ENCODE measurements around the gene ERG28. TPM values are rescaled to one million over a fixed set of nuclear protein-coding genes. Genes with fewer than 3 reads are reported as not detected.

The ERG28 gene
- total and polyA plus RNA-seq, 2 donors (not counting 3 experiments of a cell fraction or from before 2014, with no cell fraction given) = 31.9 to 46.0 TPM

DNA sequence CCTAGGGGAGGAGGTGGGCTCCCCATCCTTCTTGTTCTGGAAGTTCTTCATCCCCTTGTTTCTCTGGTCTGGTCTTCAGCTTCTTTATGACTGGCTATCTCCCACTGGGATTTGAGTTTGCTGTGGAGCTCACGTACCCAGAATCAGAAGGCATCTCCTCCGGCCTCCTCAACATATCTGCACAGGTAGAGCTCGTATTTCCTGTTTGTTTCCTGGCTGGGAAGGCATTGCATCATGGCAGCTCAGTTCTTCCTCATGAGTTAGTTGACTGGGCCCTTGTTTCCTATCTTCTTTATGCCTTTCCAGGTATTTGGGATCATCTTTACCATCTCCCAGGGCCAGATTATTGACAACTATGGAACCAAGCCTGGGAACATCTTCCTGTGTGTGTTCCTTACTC lies 19.8 kb downstream of the ERG28 start:
- no peak for FAIRE-seq
- Histone ChIP-seq H3K9me3 (replicated peaks; ENCODE audit: control insufficient read depth, insufficient read depth, low read length) (no peaks in the 10 kb centered on the region), H3K27me3 (ENCODE audit: control insufficient read depth in 2 of 2, insufficient read depth in 2 of 2, low read length in 2 of 2) (no peaks in the 10 kb centered on the region), H3K27ac (ENCODE audit: insufficient read depth, low read depth, low read length) (no peak overlapping the region), H4K20me1 (replicated peaks; ENCODE audit: control insufficient read depth, extremely low read depth, insufficient read depth, low read length) (no peaks in the 10 kb centered on the region), H3K4me1 (ENCODE audit: control insufficient read depth, extremely low read depth, insufficient read depth, low read length) (peaks cover 1% of the 10 kb centered on the region), H3K4me2 (ENCODE audit: insufficient read depth, low read length) (no peak overlapping the region), H3K9ac (replicated peaks; ENCODE audit: extremely low read depth, insufficient read depth, low read length) (no peak overlapping the region), H3K79me2 (ENCODE audit: control insufficient read depth, insufficient read depth, low read length) (no peaks in the 10 kb centered on the region), H3K4me3 (replicated peaks in 1 of 3; ENCODE audit: insufficient read depth in 1 of 3, low read depth in 1 of 3, low read length in 3 of 3) (no peak overlapping the region), H2AFZ (ENCODE audit: low read depth, low read length) (no peak overlapping the region), H3K36me3 (ENCODE audit: control insufficient read depth in 2 of 2, extremely low read depth in 1 of 2, insufficient read depth in 2 of 2, low read length in 2 of 2) (no peaks in the 10 kb centered on the region), H3K9me1 (replicated peaks; ENCODE audit: control insufficient read depth, extremely low read depth, insufficient read depth, low read length) (no peaks in the 10 kb centered on the region)
- intact Hi-C loops (cut with micrococcal nuclease) (no loop called here), dilution Hi-C loops (cut with MboI; ENCODE audit: extremely low pct_ligation_motif_present, low sequenced_read_pairs) (no loop called here)
- no peak for DNase-seq (ENCODE audit: low read depth, low spot score)
- no TSS peak for BruUV-seq (replicated peaks)
- ChIA-PET CTCF (interaction anchor here (1.0 to 1.6 kb wide), 3 partner anchors 14 to 63 kb away, joined by 3 to 7 read pairs (median 6); no protein-coding TSS in a partner anchor), POLR2A (no interaction called here)
- TF ChIP-seq MAX (IDR thresholded peaks at IDR 0.05; ENCODE audit: insufficient read depth, insufficient read length) (no peak), MYC (IDR thresholded peaks at IDR 0.05; ENCODE audit: low read depth, low read length) (no peak), GATA2 (IDR thresholded peaks at IDR 0.05; ENCODE audit: insufficient read depth, insufficient read length, low read depth, low read length) (no peak), POLR2AphosphoS5 (IDR thresholded peaks at IDR 0.05; ENCODE audit: insufficient read depth, low read depth, low read length) (no peak)
- TF ChIP-seq, protein P1, sequence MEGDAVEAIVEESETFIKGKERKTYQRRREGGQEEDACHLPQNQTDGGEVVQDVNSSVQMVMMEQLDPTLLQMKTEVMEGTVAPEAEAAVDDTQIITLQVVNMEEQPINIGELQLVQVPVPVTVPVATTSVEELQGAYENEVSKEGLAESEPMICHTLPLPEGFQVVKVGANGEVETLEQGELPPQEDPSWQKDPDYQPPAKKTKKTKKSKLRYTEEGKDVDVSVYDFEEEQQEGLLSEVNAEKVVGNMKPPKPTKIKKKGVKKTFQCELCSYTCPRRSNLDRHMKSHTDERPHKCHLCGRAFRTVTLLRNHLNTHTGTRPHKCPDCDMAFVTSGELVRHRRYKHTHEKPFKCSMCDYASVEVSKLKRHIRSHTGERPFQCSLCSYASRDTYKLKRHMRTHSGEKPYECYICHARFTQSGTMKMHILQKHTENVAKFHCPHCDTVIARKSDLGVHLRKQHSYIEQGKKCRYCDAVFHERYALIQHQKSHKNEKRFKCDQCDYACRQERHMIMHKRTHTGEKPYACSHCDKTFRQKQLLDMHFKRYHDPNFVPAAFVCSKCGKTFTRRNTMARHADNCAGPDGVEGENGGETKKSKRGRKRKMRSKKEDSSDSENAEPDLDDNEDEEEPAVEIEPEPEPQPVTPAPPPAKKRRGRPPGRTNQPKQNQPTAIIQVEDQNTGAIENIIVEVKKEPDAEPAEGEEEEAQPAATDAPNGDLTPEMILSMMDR (IDR thresholded peaks at IDR 0.05; ENCODE audit: extremely low read depth in 1 of 2, insufficient read depth in 1 of 2, low read depth in 1 of 2, low read length in 2 of 2) = no peak
